H1 (cell line): ENCODE data around the gene NABP1. TPM values are rescaled to one million over a fixed set of nuclear protein-coding genes. Genes with fewer than 3 reads are reported as not detected.

ENCODE experiments used
- BACH1 ChIP-seq: IDR thresholded peaks from 2 replicates; pipeline ENCODE4 v1.6.1; 2012; ENCODE audit warnings: low read length, improper control_type of control experiment
- SRF ChIP-seq: IDR thresholded peaks from 2 replicates; pipeline ENCODE4 v1.6.1; 2011; ENCODE audit warnings: mild to moderate bottlenecking, low read depth, low read length, moderate library complexity
- polyA plus RNA-seq, 7 experiments: library from polyadenylated mRNA; depleted of rRNA in 3 of 7; stranded (reverse) in 5 of 7; unstranded in 2 of 7; fragments of >200 nt in 5 of 7; fragments of 200-250 nt in 2 of 7; gene quantifications; 1 replicate in 5 of 7; 2 replicates in 1 of 7; 4 replicates in 1 of 7; pipeline versions ENCODE4 v1.2.1 to v1.2.3, GENCODE V29; 2011 to 2013; ENCODE audit warnings: missing spikeins in 2 of 7, mixed read lengths in 2 of 7
- total RNA-seq: library from RNA; stranded (reverse); fragmentation: NEBNext Ultra II Directional; extraction: Animal tissue kit (Norgen Biotek cat#: 25700); gene quantifications from 2 replicates; pipeline ENCODE4 v1.2.1, GENCODE V29; 2021
- TF ChIP-seq, protein P1 (sequence below): fragments of 300-600 bp; sonication (generic); IDR thresholded peaks from 2 replicates; pipeline ENCODE4 v1.7.1; 2012; ENCODE audit warnings: low read length, moderate library complexity, mild to moderate bottlenecking, inconsistent platforms; ENCODE audit not compliant: insufficient replicate concordance

Gene NABP1
- total and polyA plus RNA-seq, 2 of the 8 experiments (the other 6 are each of a cell fraction or from before 2014, with no cell fraction given) = 0.63 to 4.8 TPM

DNA sequence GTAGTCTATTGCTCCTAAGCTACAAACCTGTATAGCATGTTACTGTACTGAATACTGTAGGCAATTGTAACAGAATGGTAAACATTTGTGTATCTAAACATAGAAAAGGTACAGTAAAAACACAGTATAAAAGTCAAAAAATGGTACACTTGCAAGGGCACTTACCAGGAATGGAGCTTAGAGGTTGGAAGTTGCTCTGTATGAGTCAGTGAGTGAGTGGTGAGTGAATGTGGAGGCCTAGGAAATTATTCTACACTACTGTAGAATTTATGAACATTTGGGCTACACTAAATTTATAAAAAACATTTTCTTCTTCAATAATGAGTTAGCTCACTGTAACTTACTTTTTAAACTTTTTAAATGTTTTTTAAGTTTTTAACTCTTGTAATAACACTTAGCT is 19.0 kb downstream of the NABP1 start (continued):
- TF ChIP-seq, protein P1, sequence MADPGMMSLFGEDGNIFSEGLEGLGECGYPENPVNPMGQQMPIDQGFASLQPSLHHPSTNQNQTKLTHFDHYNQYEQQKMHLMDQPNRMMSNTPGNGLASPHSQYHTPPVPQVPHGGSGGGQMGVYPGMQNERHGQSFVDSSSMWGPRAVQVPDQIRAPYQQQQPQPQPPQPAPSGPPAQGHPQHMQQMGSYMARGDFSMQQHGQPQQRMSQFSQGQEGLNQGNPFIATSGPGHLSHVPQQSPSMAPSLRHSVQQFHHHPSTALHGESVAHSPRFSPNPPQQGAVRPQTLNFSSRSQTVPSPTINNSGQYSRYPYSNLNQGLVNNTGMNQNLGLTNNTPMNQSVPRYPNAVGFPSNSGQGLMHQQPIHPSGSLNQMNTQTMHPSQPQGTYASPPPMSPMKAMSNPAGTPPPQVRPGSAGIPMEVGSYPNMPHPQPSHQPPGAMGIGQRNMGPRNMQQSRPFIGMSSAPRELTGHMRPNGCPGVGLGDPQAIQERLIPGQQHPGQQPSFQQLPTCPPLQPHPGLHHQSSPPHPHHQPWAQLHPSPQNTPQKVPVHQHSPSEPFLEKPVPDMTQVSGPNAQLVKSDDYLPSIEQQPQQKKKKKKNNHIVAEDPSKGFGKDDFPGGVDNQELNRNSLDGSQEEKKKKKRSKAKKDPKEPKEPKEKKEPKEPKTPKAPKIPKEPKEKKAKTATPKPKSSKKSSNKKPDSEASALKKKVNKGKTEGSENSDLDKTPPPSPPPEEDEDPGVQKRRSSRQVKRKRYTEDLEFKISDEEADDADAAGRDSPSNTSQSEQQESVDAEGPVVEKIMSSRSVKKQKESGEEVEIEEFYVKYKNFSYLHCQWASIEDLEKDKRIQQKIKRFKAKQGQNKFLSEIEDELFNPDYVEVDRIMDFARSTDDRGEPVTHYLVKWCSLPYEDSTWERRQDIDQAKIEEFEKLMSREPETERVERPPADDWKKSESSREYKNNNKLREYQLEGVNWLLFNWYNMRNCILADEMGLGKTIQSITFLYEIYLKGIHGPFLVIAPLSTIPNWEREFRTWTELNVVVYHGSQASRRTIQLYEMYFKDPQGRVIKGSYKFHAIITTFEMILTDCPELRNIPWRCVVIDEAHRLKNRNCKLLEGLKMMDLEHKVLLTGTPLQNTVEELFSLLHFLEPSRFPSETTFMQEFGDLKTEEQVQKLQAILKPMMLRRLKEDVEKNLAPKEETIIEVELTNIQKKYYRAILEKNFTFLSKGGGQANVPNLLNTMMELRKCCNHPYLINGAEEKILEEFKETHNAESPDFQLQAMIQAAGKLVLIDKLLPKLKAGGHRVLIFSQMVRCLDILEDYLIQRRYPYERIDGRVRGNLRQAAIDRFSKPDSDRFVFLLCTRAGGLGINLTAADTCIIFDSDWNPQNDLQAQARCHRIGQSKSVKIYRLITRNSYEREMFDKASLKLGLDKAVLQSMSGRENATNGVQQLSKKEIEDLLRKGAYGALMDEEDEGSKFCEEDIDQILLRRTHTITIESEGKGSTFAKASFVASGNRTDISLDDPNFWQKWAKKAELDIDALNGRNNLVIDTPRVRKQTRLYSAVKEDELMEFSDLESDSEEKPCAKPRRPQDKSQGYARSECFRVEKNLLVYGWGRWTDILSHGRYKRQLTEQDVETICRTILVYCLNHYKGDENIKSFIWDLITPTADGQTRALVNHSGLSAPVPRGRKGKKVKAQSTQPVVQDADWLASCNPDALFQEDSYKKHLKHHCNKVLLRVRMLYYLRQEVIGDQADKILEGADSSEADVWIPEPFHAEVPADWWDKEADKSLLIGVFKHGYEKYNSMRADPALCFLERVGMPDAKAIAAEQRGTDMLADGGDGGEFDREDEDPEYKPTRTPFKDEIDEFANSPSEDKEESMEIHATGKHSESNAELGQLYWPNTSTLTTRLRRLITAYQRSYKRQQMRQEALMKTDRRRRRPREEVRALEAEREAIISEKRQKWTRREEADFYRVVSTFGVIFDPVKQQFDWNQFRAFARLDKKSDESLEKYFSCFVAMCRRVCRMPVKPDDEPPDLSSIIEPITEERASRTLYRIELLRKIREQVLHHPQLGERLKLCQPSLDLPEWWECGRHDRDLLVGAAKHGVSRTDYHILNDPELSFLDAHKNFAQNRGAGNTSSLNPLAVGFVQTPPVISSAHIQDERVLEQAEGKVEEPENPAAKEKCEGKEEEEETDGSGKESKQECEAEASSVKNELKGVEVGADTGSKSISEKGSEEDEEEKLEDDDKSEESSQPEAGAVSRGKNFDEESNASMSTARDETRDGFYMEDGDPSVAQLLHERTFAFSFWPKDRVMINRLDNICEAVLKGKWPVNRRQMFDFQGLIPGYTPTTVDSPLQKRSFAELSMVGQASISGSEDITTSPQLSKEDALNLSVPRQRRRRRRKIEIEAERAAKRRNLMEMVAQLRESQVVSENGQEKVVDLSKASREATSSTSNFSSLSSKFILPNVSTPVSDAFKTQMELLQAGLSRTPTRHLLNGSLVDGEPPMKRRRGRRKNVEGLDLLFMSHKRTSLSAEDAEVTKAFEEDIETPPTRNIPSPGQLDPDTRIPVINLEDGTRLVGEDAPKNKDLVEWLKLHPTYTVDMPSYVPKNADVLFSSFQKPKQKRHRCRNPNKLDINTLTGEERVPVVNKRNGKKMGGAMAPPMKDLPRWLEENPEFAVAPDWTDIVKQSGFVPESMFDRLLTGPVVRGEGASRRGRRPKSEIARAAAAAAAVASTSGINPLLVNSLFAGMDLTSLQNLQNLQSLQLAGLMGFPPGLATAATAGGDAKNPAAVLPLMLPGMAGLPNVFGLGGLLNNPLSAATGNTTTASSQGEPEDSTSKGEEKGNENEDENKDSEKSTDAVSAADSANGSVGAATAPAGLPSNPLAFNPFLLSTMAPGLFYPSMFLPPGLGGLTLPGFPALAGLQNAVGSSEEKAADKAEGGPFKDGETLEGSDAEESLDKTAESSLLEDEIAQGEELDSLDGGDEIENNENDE = no peak
- TF ChIP-seq SRF (no peak), BACH1 (no peak)
